Subcutaneous abdominal adipose tissue (tissue), 5 donors: ENCODE measurements around the gene NAV2.

Source experiments
- H3K27ac ChIP-seq: one replicate; pipeline ENCODE4 v1.7.0; 2013; ENCODE audit warnings: low read depth, mild to moderate bottlenecking, inconsistent platforms, low read length, moderate library complexity
- H3K27me3 ChIP-seq, 5 donors: one replicate each; pipeline ENCODE4 v1.7.0; 2013; ENCODE audit warnings: low read length in 5 of 5, inconsistent platforms in 1 of 5; ENCODE audit not compliant: control insufficient read depth in 5 of 5, insufficient read depth in 4 of 5
- H3K36me3 ChIP-seq, 5 donors: one replicate each; pipeline ENCODE4 v1.7.0; 2013; ENCODE audit warnings: low read length in 5 of 5; ENCODE audit not compliant: control insufficient read depth in 5 of 5, insufficient read depth in 5 of 5
- H3K4me1 ChIP-seq, 5 donors: one replicate each; pipeline ENCODE4 v1.7.0; 2013; ENCODE audit warnings: low read length in 5 of 5, mild to moderate bottlenecking in 3 of 5, moderate library complexity in 1 of 5; ENCODE audit not compliant: control insufficient read depth in 5 of 5, insufficient read depth in 5 of 5
- H3K4me3 ChIP-seq, 5 donors: one replicate each; pipeline ENCODE4 v1.7.0; 2013; ENCODE audit warnings: low read length in 5 of 5, low read depth in 1 of 5
- H3K9ac ChIP-seq, 5 donors: one replicate each; pipeline ENCODE4 v1.7.0; 2013; ENCODE audit warnings: low read length in 5 of 5, mild to moderate bottlenecking in 4 of 5, moderate library complexity in 3 of 5
- H3K9me3 ChIP-seq, 5 donors: one replicate each; pipeline ENCODE4 v1.7.0; 2013; ENCODE audit warnings: low read length in 5 of 5; ENCODE audit not compliant: control insufficient read depth in 5 of 5
- donor health status: healthy.
- donor health status: healthy.
- donor health status: healthy.
- donor health status: healthy.
- donor health status: healthy.

NAV2 gene

DNA sequence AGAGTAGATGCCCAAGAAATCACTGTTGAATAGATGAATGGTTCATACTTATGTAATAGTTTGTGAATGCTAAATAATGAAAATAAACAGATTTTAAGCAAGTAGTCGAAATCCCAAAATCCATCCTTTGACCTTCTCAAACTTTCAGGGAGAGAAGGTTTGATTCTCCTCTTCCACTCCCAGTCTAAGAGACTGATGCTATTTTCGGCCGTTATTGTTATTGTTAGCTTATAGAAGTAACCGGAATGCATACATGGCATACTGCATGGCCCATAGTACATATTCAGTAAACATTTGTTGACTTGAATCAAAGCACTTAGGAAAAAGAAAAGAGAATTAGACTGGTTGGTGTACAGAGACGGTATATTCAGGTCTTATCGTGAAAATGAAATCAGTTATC is 76.6 kb downstream of the NAV2 start:
- Histone ChIP-seq H3K36me3 (no peaks in the 10 kb centered on the region), H3K4me3 (no peak overlapping the region), H3K9me3 (no peaks in the 10 kb centered on the region), H3K4me1 (peaks cover 2 to 17% (median 12%) of the 10 kb centered on the region in 5 donors), H3K9ac (no peak overlapping the region), H3K27ac (peak overlapping the region; percentile 59), H3K27me3 (no peaks in the 10 kb centered on the region)

DNA sequence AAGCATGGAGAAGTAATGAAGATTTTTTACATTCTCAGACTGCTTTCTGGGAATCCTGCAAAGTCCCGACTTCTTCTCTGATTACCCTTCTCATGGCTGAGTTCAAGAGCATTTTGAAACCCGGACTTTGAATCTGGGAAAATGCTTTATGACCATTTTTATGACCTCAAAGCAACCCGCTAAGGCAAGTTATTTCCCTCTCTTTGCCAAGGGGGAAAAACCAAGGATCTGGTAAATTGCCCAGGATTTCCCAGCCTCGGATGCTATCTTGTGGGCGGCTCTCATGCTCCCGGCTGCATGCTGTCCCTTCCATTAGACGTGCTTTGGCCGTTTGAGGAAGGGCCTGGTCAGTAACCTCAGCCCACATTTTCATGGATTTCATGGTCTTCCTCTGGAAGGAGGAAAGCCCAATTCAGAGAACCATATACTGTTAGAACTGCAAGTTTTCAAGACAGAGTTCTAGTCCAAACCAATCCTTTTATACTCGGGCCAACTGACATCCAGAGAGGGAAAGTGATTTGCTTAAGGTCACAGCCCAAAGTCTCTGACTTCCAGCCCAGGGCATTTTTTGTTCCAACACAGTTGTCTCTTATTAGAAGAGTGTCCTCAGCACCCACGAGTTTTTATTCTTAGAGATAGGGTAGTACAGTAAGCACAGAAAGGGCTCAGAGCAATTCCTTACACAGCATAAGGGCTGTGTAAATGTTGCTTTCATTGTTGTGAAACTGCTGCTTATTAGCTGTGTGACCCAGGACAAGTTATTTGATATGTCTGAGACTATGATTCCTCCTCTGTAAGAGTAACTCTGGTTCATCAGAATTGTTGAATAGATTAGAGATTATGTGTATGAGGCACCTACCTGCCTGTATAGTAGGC is 77.4 kb downstream of the NAV2 start:
- H3K9ac ChIP-seq, result peak overlapping the region in 2 of 5 donors; percentile 6 to 21
- no peaks in the 10 kb centered on the region for H3K27me3 ChIP-seq
- H3K27ac ChIP-seq, result peak overlapping the region; percentile 59
- H3K4me1 ChIP-seq, result peaks cover 2 to 23% (median 18%) of the 10 kb centered on the region in 5 donors
- H3K36me3 ChIP-seq, result no peaks in the 10 kb centered on the region
- no peak overlapping the region for H3K4me3 ChIP-seq
- no peaks in the 10 kb centered on the region for H3K9me3 ChIP-seq

DNA sequence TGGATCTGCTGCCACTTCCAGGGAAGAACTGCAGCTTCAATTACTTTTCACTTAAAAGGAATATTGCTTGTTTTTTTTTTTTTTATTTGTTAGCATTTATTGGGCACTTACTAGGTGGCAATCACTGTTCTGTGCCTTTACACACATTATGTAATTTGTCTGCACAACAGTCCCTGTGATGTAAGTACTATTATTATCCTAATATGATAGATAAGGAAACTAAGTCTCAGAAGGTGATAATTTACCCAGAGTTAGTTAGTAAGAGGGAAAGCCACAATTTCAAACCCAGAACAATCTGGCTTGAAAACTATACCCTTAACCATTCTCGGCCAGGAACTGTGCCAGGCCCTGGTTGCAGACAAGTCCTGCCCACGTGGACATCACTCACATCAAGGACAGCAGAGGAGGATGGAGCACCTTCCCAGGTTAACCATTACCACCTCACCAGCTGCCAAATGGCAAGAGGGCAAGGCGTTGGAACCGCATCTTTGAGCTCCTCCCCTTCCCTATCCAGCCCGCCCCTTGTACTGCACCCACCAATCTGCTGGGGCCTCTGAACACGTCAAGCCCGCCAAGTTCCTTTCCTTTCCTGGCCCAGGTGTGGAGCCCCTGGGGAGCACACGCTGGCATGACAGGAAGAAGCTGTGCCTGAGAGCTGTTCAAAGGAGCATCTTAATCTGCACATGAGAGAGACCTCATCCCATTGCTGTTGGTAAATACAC is 78.4 kb downstream of the NAV2 start:
- no peaks in the 10 kb centered on the region for H3K36me3 ChIP-seq
- no peaks in the 10 kb centered on the region for H3K9me3 ChIP-seq
- peaks cover 2 to 27% (median 21%) of the 10 kb centered on the region in 5 donors for H3K4me1 ChIP-seq
- H3K27ac ChIP-seq, result no peak overlapping the region
- no peak overlapping the region for H3K9ac ChIP-seq
- H3K4me3 ChIP-seq, result no peak overlapping the region
- H3K27me3 ChIP-seq, result no peaks in the 10 kb centered on the region

DNA sequence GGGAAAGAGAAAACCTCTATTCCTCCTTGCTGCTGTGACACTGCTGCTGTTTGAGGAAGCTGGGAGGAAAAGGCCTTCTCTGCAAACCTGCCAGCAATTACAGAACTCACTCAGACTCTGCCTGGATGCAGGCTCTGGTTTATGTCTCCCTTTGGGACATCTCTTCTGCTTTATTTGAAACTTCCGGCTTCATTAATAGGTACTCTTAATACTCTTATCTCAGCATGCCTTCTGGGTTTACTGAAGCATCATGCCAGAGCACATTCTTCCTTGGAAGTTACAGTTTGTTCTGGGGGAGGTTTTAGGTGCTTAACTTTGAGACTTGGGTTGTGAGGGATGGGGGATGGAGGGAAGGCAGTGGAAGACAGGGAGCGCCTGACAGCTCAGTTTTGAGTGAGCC is 79.9 kb downstream of the NAV2 start:
- Histone ChIP-seq H3K27me3 (no peaks in the 10 kb centered on the region), H3K4me1 (peaks cover 2 to 25% (median 21%) of the 10 kb centered on the region in 5 donors), H3K4me3 (no peak overlapping the region), H3K9me3 (no peaks in the 10 kb centered on the region), H3K27ac (no peak overlapping the region), H3K9ac (no peak overlapping the region), H3K36me3 (no peaks in the 10 kb centered on the region)

DNA sequence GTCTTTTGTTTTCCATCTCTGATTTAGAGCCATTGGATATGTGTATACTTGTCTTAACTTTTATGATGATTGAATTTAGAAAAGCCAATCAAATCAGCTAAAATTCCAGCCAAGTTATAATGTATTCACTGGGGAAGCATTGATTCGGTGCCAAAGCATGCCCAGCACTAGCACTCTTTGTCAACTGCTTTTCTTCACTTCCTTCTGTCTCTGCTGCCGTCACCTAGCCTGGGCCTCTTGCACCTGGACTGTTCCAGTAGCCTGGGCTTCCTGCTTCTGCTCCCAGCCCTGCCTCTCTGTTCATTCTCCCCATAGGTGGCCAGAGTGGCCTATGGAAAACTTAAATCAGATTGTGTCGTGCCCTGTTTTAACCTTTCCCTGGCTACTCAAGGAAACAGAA is 80.7 kb downstream of the NAV2 start:
- Histone ChIP-seq H3K9ac (no peak overlapping the region), H3K36me3 (no peaks in the 10 kb centered on the region), H3K4me3 (no peak overlapping the region), H3K9me3 (no peaks in the 10 kb centered on the region), H3K27me3 (no peaks in the 10 kb centered on the region), H3K27ac (no peak overlapping the region), H3K4me1 (peaks cover 2 to 25% (median 21%) of the 10 kb centered on the region in 5 donors)

DNA sequence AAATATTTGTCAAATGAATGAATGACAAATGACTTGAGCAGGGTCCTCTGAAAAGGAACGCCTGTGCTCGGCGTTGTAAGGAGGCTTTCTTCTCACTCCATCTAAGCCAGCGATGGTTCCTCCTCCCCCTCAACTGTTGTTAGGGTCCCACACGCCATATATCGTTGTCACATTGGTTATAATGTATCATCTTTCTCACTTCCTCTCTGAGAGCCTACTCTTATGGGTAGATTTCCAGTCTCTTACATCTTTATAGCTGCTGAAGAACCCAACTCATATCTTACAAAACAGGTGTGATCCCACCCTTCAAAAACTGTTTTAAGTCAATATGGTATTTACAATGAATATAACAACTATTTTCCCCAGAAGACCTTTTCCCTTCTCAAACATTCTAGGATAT is 81.5 kb downstream of the NAV2 start:
- Histone ChIP-seq H3K4me3 (no peak overlapping the region), H3K27ac (no peak overlapping the region), H3K27me3 (no peaks in the 10 kb centered on the region), H3K9ac (no peak overlapping the region), H3K4me1 (peaks cover 2 to 25% (median 21%) of the 10 kb centered on the region in 5 donors), H3K36me3 (no peaks in the 10 kb centered on the region), H3K9me3 (no peaks in the 10 kb centered on the region)

- Histone ChIP-seq H3K27ac (no peak overlapping the region), H3K9ac (no peak overlapping the region), H3K4me1 (peaks cover 0 to 22% (median 18%) of the 10 kb centered on the region in 5 donors), H3K36me3 (no peaks in the 10 kb centered on the region), H3K4me3 (no peak overlapping the region), H3K27me3 (no peaks in the 10 kb centered on the region), H3K9me3 (no peaks in the 10 kb centered on the region)
Observed at GRCh38 chr11:19795082-19795481, 82.4 kb downstream of the NAV2 start.

DNA sequence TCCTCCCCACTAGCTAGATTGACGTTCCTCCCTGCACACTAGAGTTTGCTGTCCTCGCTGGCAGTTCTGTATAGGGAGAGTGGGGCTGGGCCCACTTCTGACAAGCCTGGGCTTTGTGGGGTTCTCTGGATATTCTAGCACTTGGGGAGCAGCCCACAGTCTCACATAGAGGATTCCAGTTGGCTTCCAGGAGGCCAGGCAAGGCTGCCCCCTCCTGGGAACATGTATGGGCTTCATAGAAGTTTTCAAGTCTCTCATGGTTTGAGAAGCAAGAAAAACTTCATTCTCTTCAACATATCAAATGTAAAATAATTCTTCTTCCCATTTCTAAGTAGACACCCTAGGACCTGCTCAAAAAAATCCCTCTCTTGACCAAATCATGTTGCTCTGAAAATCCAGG is 87.5 kb downstream of the NAV2 start:
- Histone ChIP-seq H3K4me3 (no peak overlapping the region), H3K27me3 (no peaks in the 10 kb centered on the region), H3K4me1 (peaks cover 0 to 4% (median 0%) of the 10 kb centered on the region in 5 donors), H3K27ac (no peak overlapping the region), H3K9me3 (no peaks in the 10 kb centered on the region), H3K9ac (no peak overlapping the region), H3K36me3 (no peaks in the 10 kb centered on the region)

DNA sequence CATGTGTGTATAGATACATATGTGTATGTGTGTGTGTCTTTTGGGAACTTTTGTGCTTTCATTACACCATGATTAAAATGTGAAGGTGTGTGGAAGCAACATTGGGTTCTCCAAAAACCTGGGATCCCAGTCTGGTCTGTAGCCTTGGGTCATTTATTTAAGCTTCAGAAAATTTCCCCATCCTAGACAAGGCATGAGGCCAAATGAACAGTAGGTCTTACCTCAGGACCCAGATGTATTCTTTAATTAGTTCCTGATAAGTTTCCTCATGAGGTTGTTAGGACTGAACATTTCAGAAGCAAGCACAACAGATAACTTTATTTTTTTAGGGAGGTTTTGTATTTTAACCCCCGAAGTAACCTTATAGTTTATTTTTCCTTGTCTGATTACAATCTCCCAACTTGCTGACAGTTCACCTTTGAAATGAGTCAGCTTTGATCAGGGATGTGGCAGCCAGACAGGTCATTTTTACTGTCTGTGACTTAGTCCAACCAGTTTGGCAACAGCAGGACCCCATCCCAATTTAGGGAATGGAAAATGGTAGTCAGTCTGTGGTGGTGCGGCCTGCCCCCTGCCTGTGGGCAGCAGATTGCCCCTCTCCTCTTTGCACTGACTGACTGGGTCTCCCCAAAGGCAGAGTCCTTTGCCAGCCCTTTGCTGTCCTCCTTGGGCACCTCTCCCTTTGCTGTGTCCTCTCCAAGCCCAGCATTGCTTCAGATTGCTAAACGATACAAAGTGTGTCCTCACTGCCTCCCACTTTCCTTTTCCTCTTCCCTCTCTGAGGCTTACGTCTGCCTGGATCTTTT is 88.3 kb downstream of the NAV2 start:
- Histone ChIP-seq H3K9ac (no peak overlapping the region), H3K9me3 (no peaks in the 10 kb centered on the region), H3K4me1 (no peaks in the 10 kb centered on the region)

More for the DNA sequence above, 88.3 kb downstream of the NAV2 start:
- no peak overlapping the region for H3K27ac ChIP-seq
- H3K4me3 ChIP-seq, result no peak overlapping the region
- no peaks in the 10 kb centered on the region for H3K27me3 ChIP-seq
- no peaks in the 10 kb centered on the region for H3K36me3 ChIP-seq
